Brain microvascular endothelial cell (primary cell): ENCODE measurements around the gene XKR7.

Source experiments
- DNase-seq: peaks from one replicate; pipeline ENCODE4 v3.0.0-alpha.2; 2020
- H3K27ac ChIP-seq: fragments of 250-450 bp; sonication (Bioruptor Pico); 2 replicates; pipeline ENCODE4 v1.5.1; 2020; ENCODE audit warnings: mild to moderate bottlenecking, moderate library complexity
- H3K27me3 ChIP-seq: fragments of 250-450 bp; sonication (Bioruptor Pico); replicated peaks from 2 replicates; pipeline ENCODE4 v1.5.1; 2020; ENCODE audit warnings: mild to moderate bottlenecking
- H3K36me3 ChIP-seq: fragments of 250-450 bp; sonication (Bioruptor Pico); replicated peaks from 2 replicates; pipeline ENCODE4 v1.5.1; 2020; ENCODE audit warnings: mild to moderate bottlenecking
- H3K4me3 ChIP-seq: 2 replicates; pipeline ENCODE4 v1.5.1; 2011; ENCODE audit warnings: low read depth, mild to moderate bottlenecking, control low read depth, low read length, moderate library complexity
- in situ Hi-C: cut with HindIII; loops from 2 replicates; pipeline ENCODE4 v1.10.0; 2017; ENCODE audit warnings: low sequenced_read_pairs, low pct_ligation_motif_present
- TF ChIP-seq, protein P1 (sequence below): IDR thresholded peaks from 2 replicates; pipeline ENCODE4 v1.5.1; 2011; ENCODE audit warnings: low read depth, mild to moderate bottlenecking, moderate library complexity, low read length, control low read depth, inconsistent platforms; ENCODE audit errors: missing control alignments

The XKR7 gene

DNA sequence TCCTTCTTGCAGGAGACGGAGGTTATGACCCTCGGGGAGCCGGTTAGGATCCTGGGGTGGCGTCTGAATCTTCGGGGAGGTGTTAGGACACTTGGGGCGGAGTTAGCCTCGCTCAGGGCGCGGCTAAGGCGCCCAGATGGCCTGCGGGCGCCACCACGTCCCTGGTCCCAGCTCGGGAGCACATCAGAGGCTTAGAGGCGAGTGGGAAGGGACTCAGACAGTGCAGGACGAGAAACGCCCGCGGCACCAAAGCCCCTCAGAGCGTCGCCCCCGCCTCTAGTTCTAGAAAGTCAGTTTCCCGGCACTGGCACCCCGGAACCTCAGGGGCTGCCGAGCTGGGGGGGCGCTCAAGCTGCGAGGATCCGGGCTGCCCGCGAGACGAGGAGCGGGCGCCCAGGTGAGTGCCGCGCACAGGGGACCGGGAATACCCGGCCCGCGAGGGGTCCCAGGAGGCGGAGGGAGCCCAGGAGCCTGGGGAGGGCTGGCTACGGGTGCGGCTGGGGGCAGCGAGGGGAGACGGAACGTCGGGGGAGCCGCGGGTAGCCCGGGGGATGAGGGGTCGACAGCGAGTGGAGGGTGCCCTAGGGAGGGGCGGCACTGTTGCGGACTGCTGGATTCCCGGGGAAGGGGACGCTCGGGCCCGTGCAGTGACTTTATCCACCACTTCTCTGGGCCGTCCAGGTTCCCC lies 84.3 kb downstream of the XKR7 start, which contains the start of gene HCK:
HCK (plus strand) TSS at position 153 of the 688 bp plus-strand sequence.
- DNase-seq: no peak
- peaks cover 32% of the 10 kb centered on the region for H3K27me3 ChIP-seq
- no peak within 1 kb of the TSS for H3K4me3 ChIP-seq
- in situ Hi-C loops: no loop called here
- TF ChIP-seq, protein P1, sequence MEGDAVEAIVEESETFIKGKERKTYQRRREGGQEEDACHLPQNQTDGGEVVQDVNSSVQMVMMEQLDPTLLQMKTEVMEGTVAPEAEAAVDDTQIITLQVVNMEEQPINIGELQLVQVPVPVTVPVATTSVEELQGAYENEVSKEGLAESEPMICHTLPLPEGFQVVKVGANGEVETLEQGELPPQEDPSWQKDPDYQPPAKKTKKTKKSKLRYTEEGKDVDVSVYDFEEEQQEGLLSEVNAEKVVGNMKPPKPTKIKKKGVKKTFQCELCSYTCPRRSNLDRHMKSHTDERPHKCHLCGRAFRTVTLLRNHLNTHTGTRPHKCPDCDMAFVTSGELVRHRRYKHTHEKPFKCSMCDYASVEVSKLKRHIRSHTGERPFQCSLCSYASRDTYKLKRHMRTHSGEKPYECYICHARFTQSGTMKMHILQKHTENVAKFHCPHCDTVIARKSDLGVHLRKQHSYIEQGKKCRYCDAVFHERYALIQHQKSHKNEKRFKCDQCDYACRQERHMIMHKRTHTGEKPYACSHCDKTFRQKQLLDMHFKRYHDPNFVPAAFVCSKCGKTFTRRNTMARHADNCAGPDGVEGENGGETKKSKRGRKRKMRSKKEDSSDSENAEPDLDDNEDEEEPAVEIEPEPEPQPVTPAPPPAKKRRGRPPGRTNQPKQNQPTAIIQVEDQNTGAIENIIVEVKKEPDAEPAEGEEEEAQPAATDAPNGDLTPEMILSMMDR: no peak
- no peak within 1 kb of the TSS for H3K27ac ChIP-seq
- no peaks in the 10 kb centered on the region for H3K36me3 ChIP-seq

DNA sequence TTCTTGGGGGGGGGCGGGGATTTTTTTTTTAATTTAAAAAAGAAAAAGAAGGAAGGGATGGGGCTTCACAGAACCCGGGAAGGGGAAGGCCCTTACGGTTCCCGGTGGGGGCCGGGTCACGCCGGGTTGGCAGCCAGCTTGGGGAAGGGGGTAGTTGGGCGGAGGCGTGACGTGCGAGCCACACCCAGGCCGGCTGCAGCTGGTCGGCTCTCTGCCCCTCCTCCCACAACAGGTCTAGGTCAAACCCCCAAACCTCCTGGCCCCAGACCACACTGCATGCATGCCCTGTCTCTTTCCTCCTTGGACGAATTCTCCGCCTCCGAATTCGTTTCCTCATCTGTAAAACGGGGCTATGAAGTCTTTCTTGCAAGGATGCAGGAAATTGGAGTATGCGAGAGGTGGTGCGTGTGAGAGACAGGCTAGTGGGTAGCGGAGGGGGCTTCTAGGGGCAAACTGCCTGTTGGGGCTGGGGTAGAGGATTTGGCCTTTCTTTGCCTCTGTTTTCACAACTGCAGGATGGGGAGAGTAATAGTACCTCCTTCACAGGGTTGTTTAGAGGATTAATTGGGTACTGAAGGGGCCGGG lies 84.9 kb downstream of the XKR7 start:
- TF ChIP-seq, protein P1: no peak
- Histone ChIP-seq H3K36me3 (no peaks in the 10 kb centered on the region), H3K27ac (no peak overlapping the region), H3K27me3 (peaks cover 32% of the 10 kb centered on the region), H3K4me3 (no peak overlapping the region)
- no peak for DNase-seq
- in situ Hi-C loops: no loop called here
